OCI-LY3 (cell line): ENCODE results near the gene CD248.

Experiments used
- EZH2phosphoT487 ChIP-seq: fragments of 200-600 bp; shearing (Covaris generic); IDR thresholded peaks from 2 replicates; pipeline ENCODE4 v1.6.1; 2018; ENCODE audit warnings: antibody characterized with exemption, mixed run types, low read depth
- TF ChIP-seq, protein P1 (sequence below): fragments of 200-600, 300-600 bp; sonication (generic); IDR thresholded peaks from 2 replicates; pipeline ENCODE4 v1.5.1; 2014; ENCODE audit warnings: antibody characterized with exemption, low read length, low read depth

GRCh38 chr11:66338276-66339161, 21.7 kb upstream of the CD248 start:
- TF ChIP-seq, protein P1, sequence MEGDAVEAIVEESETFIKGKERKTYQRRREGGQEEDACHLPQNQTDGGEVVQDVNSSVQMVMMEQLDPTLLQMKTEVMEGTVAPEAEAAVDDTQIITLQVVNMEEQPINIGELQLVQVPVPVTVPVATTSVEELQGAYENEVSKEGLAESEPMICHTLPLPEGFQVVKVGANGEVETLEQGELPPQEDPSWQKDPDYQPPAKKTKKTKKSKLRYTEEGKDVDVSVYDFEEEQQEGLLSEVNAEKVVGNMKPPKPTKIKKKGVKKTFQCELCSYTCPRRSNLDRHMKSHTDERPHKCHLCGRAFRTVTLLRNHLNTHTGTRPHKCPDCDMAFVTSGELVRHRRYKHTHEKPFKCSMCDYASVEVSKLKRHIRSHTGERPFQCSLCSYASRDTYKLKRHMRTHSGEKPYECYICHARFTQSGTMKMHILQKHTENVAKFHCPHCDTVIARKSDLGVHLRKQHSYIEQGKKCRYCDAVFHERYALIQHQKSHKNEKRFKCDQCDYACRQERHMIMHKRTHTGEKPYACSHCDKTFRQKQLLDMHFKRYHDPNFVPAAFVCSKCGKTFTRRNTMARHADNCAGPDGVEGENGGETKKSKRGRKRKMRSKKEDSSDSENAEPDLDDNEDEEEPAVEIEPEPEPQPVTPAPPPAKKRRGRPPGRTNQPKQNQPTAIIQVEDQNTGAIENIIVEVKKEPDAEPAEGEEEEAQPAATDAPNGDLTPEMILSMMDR, result no peak
- TF ChIP-seq EZH2phosphoT487, result no peak
